GM20431 (cell line): Measurements from ENCODE around the gene MEIOSIN.

Source experiments
- in situ Hi-C: fragments of 300-500 bp; cut with MseI, MboI; formaldehyde crosslinking; loops from one replicate; pipeline ENCODE4 v1.15.0; 2020; ENCODE audit warnings: low sequenced_read_pairs; ENCODE audit not compliant: unreplicated experiment

MEIOSIN gene

GRCh38 chr19:45763691-45764294 lies 30.6 kb downstream of the MEIOSIN start:
- in situ Hi-C loops: no loop called here

GRCh38 chr19:45764475-45764874 lies 31.2 kb downstream of the MEIOSIN start:
- in situ Hi-C loops: no loop called here

GRCh38 chr19:45764945-45765701 lies 31.9 kb downstream of the MEIOSIN start:
- in situ Hi-C loops: no loop called here

GRCh38 chr19:45765702-45766295 lies 32.6 kb downstream of the MEIOSIN start:
- in situ Hi-C loops: no loop called here

- in situ Hi-C loops: no loop called here
These were observed 33.1 kb downstream of the MEIOSIN start for GRCh38 chr19:45766296-45766868.

GRCh38 chr19:45766869-45767346 lies 33.7 kb downstream of the MEIOSIN start:
- in situ Hi-C loops: no loop called here

- in situ Hi-C loops: no loop called here
These were observed 34.2 kb downstream of the MEIOSIN start for GRCh38 chr19:45767410-45767880.

- in situ Hi-C loops: no loop called here
These were observed 34.8 kb downstream of the MEIOSIN start for GRCh38 chr19:45767881-45768654.

- in situ Hi-C loops: no loop called here
These were observed 35.4 kb downstream of the MEIOSIN start for GRCh38 chr19:45768655-45768983.

- in situ Hi-C loops: no loop called here
These were observed 35.9 kb downstream of the MEIOSIN start, which contains the start of gene SIX5 for GRCh38 chr19:45768984-45769782. TSS of gene SIX5 (minus strand) at chr19:45769252. CDS start at chr19:45768844, 408 bp downstream.

GRCh38 chr19:45769821-45770191 lies 36.6 kb downstream of the MEIOSIN start:
- in situ Hi-C loops: no loop called here

GRCh38 chr19:45770192-45771101 lies 37.2 kb downstream of the MEIOSIN start:
- in situ Hi-C loops: no loop called here

- in situ Hi-C loops: no loop called here
These were observed 38.2 kb downstream of the MEIOSIN start for GRCh38 chr19:45771311-45771933.

GRCh38 chr19:45772130-45772840 lies 39.0 kb downstream of the MEIOSIN start:
- in situ Hi-C loops: no loop called here

GRCh38 chr19:45772912-45773311 lies 39.7 kb downstream of the MEIOSIN start:
- in situ Hi-C loops: no loop called here

GRCh38 chr19:45773384-45773783 lies 40.1 kb downstream of the MEIOSIN start:
- in situ Hi-C loops: no loop called here

GRCh38 chr19:45774765-45775164 lies 41.5 kb downstream of the MEIOSIN start:
- in situ Hi-C loops: no loop called here
